Hypothalamus (tissue), 51 donors: ENCODE measurements around the gene ARMC6.
A peak's percentile ranks its signal among the peaks of the same experiment; 100 is the strongest.
"Not testable (repeated sequence)": the region's sequence is repeated elsewhere in the genome, so short reads cannot be mapped to it uniquely, and the experiment has no call there.

Source experiments
- DNase-seq, 51 donors: peaks; one replicate each; lab custom pipeline; 2025; lab: John Stamatoyannopoulos, UW

The ARMC6 gene

DNA sequence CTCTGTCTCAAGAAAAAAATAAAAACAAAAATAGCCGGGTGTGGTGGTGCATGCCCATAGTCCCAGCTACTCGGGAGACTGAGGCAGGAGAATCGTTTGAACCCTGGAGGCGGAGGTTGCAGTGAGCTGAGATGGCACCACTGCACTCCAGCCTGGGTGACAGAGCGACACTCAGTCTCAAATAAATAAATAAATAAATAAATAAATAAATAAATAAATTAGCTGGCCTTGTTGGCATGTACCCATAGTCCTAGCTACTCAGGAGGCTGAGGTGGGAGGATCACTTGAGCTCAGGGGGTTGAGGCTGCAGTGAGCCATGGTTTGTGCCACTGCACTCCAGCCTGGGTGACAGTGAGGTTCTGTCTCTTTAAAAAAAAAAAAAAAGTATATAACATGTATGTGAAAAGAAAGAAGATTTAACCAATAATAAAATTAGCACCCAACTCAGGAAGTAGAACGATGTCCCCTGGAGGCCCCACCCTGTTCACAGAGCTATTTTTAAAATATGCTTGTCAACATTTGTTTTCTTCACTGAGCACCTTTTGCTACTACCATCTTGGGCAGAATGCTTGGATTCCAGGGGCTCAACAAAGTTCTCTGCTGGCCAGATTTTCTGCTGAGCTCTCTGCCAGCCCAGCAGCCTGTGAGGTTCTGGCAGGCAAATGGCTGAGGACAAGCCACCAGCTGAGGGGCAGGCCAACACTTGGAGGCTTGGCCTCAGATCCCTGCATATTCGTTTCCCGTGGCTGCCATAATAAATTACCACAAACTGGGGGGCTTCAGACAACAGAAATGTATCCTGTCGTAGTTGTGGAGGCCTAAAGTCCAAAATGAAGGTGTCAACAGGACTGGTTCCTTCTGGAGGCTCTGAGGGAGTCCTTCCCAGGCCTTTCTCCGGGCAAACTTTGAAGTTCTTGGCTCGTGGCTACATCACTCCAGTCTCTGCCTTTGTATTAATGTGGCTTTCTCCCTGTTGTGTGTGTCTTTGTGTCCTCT is 35.6 kb downstream of the ARMC6 start:
- DNase-seq: peak in 16 of 51 donors; percentile 3 to 52 (median 18)

GRCh38 chr19:19071897-19072296 is 38.5 kb downstream of the ARMC6 start:
- DNase-seq: no peak

- DNase-seq: no peak
Observed at GRCh38 chr19:19074196-19074882, 40.9 kb downstream of the ARMC6 start.

GRCh38 chr19:19075126-19075525 is 41.7 kb downstream of the ARMC6 start:
- no peak for DNase-seq

- DNase-seq: no peak
Observed at GRCh38 chr19:19076476-19076875, 43.1 kb downstream of the ARMC6 start.

DNA sequence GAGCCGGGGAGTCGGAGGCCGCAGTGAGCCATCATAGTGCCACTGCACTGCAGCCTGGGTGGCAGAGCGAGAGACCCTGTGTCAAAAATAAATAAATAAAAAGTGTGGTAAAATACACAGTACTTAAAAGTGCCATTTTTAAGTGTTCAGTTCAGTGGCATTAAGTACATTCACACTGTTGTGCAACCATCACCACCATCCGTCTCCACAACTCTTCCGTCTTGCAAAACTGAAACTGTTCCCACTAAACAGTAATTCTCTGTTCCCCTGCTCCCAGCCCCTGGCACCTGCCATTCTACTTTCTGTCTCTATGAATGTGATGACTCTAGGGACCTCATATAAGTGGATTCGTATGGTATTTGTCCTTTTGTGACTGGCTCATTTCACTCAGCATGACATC is 43.7 kb downstream of the ARMC6 start:
- DNase-seq: no peak

- no peak for DNase-seq
Observed at GRCh38 chr19:19078801-19079200, 45.4 kb downstream of the ARMC6 start.

DNA sequence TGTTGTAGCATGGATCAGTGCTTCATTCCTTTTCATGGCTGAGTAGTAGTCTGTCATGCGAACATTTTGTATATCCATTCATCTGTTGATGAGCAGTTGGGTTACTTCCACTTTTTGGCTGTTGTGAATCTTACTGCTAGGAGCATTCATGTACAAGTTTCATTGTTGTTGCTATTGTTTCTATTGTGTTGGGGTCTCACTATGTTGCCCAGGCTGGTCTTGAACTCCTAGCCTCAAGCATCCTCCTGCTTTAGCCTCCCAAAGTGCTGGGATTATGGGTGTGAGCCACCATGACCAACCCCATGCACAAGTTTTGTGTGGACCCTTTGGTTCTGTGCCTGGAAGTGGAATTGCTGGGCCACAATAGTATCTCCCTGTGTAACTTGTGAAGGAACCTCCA is 46.2 kb downstream of the ARMC6 start:
- no peak for DNase-seq

- no peak for DNase-seq
Observed at GRCh38 chr19:19081642-19082151, 48.3 kb downstream of the ARMC6 start.

GRCh38 chr19:19083413-19084178 is 50.2 kb downstream of the ARMC6 start:
- DNase-seq: peak in 2 of 51 donors; percentile 2 to 5

- DNase-seq: no peak
Observed at GRCh38 chr19:19087676-19088075, 54.3 kb downstream of the ARMC6 start.

- DNase-seq: no peak
Observed at GRCh38 chr19:19094513-19094912, 61.1 kb downstream of the ARMC6 start.

GRCh38 chr19:19095691-19096090 is 62.3 kb downstream of the ARMC6 start:
- no peak for DNase-seq

- no peak for DNase-seq
Observed at GRCh38 chr19:19096641-19097627, 63.5 kb downstream of the ARMC6 start.

- DNase-seq: no peak
Observed at GRCh38 chr19:19098084-19098702, 64.8 kb downstream of the ARMC6 start.

DNA sequence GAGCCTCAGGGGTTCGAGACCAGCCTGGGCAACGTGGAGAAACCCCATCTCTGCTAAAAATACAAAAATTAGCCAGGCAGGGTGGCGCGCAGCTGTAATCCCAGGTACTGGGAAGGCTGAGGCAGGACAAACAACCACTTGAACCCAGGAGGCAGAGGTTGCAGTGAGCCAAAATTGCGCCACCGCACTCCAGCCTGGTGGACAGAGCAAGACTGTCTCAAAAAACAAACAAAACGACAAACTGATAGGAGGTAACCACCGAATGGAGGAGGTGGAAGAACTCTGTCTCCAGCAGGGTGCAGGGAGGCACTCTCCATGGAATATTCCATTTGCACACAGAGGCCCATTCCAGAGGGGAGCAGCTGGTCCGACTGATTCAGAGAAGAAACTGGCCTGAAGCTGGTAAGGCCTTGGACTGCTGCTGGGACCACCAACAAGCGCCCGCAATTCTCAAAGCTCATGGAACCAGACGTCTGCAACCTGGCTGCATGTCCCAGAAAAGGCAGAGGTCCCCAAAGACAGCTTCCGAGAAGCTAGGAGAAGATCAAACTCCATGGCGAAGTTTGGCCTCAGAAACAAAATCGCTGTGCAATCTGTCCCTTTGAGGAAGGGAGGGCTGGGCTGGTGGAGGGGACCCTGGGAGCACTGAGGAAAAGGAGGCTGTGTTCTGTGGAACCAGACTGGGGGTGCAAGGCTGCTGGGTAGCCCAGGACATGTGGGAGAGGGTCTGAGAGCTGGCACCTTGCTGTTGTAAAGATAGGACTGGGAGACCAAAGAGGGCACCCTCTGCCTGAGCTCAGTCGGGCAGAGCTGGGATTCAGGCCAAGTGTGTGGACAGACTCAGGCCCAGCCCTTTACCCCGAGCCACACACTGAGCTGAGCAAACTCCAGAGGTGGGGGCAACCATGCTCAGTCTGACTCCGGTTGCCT is 65.6 kb downstream of the ARMC6 start:
- no peak for DNase-seq

GRCh38 chr19:19101540-19101939 is 68.1 kb downstream of the ARMC6 start:
- no peak for DNase-seq

DNA sequence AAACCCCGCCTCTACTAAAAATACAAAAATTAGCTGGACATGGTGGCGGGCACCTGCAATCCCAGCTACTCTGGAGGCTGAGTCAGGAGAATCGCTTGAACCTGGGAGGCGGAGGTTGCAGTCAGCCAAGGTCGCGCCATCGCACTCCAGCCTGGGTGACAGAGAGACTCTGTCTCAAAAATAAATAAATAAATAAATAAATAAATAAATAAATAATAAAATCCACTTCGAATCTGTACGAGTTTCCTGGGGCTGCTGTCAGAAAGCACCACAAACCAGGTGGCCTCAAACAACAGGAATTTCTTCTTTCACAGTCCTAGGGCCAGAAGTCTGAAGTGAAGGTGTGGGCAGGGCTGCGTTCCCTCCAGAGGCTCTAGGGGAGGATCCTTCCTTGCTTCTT is 69.2 kb downstream of the ARMC6 start:
- not testable (repeated sequence) for DNase-seq
